PC-3 (cell line): ENCODE data around the gene NIT1.

Source experiments
- CTCF ChIP-seq: fragments of 300-600 bp; sonication (generic); conservative IDR thresholded peaks from 2 replicates; pipeline ENCODE4 v1.5.1; 2017; ENCODE audit warnings: antibody characterized with exemption, low read depth, mild to moderate bottlenecking, low read length
- EZH2 ChIP-seq: fragments of 300-600 bp; sonication (generic); IDR thresholded peaks from one replicate; pipeline ENCODE4 v1.6.1; 2017; ENCODE audit warnings: antibody characterized with exemption, mild to moderate bottlenecking, low read length; ENCODE audit not compliant: unreplicated experiment
- EZH2phosphoT487 ChIP-seq: fragments of 300-600 bp; sonication (generic); IDR thresholded peaks from 2 replicates; pipeline ENCODE4 v1.6.1; 2018; ENCODE audit warnings: mild to moderate bottlenecking, antibody characterized with exemption, low read length, borderline replicate concordance

- TF ChIP-seq CTCF (no peak), EZH2 (no peak), EZH2phosphoT487 (no peak)
Measured at GRCh38 chr1:161166669-161167548, 49.0 kb downstream of the NIT1 start.
